ENCODE measurements around the gene CRLF1.

Gene CRLF1

GRCh38 chr19:18577365-18577914 is 29.2 kb downstream of the CRLF1 start:
- DNase-seq, result no peak
- no peak for TF ChIP-seq CTCF (IDR thresholded peaks at IDR 0.05; ENCODE audit: low read depth, low read length, missing control alignments)
- in situ Hi-C loops (cut with HindIII; ENCODE audit: low pct_ligation_motif_present, low sequenced_read_pairs), result loop anchor here (25.0 kb wide), 1 partner anchor 285 kb away; no protein-coding TSS in a partner anchor
- no peak overlapping the region for H3K4me3 ChIP-seq (ENCODE audit: low read depth, low read length)
- H3K27me3 ChIP-seq (replicated peaks), result no peaks in the 10 kb centered on the region
- H3K27ac ChIP-seq, result no peak overlapping the region
- H3K36me3 ChIP-seq (replicated peaks), result peaks cover 44% of the 10 kb centered on the region

GRCh38 chr19:18576383-18576782 is 30.2 kb downstream of the CRLF1 start:
- DNase-seq, result no peak
- Histone ChIP-seq H3K4me3 (ENCODE audit: low read depth, low read length) (no peak overlapping the region), H3K27ac (no peak overlapping the region), H3K27me3 (replicated peaks) (no peaks in the 10 kb centered on the region), H3K36me3 (replicated peaks) (peaks cover 44% of the 10 kb centered on the region)
- in situ Hi-C loops (cut with HindIII; ENCODE audit: low pct_ligation_motif_present, low sequenced_read_pairs), result loop anchor here (25.0 kb wide), 1 partner anchor 286 kb away; no protein-coding TSS in a partner anchor
- TF ChIP-seq CTCF (IDR thresholded peaks at IDR 0.05; ENCODE audit: low read depth, low read length, missing control alignments), result no peak

GRCh38 chr19:18574691-18575291 is 31.8 kb downstream of the CRLF1 start:
- in situ Hi-C loops (cut with HindIII; ENCODE audit: low pct_ligation_motif_present, low sequenced_read_pairs), result loop anchor here (25.0 kb wide), 1 partner anchor 288 kb away; no protein-coding TSS in a partner anchor
- DNase-seq, result no peak
- Histone ChIP-seq H3K36me3 (replicated peaks) (peaks cover 48% of the 10 kb centered on the region), H3K27me3 (replicated peaks) (no peaks in the 10 kb centered on the region), H3K4me3 (ENCODE audit: low read depth, low read length) (no peak overlapping the region), H3K27ac (no peak overlapping the region)
- TF ChIP-seq CTCF (IDR thresholded peaks at IDR 0.05; ENCODE audit: low read depth, low read length, missing control alignments), result no peak

DNA sequence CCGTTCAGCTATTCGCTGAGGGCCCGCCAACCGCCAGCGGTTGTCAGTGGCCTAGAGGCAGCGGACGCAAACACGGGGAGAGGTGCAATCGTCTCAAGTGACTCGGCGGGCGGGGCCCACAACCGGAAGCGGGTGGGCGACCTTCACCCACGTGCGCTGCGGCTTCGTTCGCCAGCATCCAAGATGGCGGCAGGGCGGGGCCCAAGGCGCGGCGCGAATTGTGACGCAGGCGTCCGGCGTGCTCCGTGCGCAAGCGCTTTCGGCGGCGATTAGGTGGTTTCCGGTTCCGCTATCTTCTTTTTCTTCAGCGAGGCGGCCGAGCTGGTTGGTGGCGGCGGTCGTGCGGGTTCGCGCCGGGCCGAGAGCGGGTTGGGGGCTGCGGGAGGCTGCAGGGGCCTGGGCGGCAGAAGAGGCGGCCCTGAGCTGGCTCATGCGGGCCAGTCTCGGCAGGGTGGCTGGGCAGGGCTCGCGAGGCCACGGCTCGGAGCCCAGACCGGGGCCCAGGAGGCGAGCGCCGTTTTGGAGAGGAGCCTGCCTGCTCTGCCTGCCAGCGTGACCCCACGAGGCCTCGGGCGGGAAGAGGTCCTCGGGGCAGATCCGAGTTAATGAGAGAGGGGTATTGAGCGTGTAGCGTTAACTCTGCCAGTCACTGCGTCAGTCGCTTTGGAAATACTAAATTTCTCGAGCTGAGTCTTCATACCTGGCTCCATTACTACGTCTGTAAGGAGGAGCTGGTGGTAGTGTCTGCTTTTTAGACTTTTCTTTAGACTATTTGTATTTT is 34.8 kb downstream of the CRLF1 start, which contains the start of gene UBA52:
Gene UBA52, plus strand, starts transcription at position 294 of the 781 bp plus-strand sequence. CDS start 1,444 bp downstream, outside the sequence.
- in situ Hi-C loops (cut with HindIII; ENCODE audit: low pct_ligation_motif_present, low sequenced_read_pairs), result no loop called here
- peak within 1 kb of the TSS; percentile 98 for H3K4me3 ChIP-seq (ENCODE audit: low read depth, low read length)
- no peaks in the 10 kb centered on the region for H3K27me3 ChIP-seq (replicated peaks)
- H3K36me3 ChIP-seq (replicated peaks), result peaks cover 72% of the 10 kb centered on the region
- peak; percentile 1 for TF ChIP-seq CTCF (IDR thresholded peaks at IDR 0.05; ENCODE audit: low read depth, low read length, missing control alignments)
- peak within 1 kb of the TSS; percentile 83 for H3K27ac ChIP-seq
- peak; percentile 96 for DNase-seq

GRCh38 chr19:18568367-18568766 is 38.2 kb downstream of the CRLF1 start:
- no peak for DNase-seq
- in situ Hi-C loops (cut with HindIII; ENCODE audit: low pct_ligation_motif_present, low sequenced_read_pairs), result no loop called here
- Histone ChIP-seq H3K27me3 (replicated peaks) (no peaks in the 10 kb centered on the region), H3K27ac (no peak overlapping the region), H3K4me3 (ENCODE audit: low read depth, low read length) (no peak overlapping the region), H3K36me3 (replicated peaks) (peaks cover 67% of the 10 kb centered on the region)
- no peak for TF ChIP-seq CTCF (IDR thresholded peaks at IDR 0.05; ENCODE audit: low read depth, low read length, missing control alignments)
